NB4 (cell line): ENCODE measurements around the gene NCOA4.
"Not testable (repeated sequence)": the region's sequence is repeated elsewhere in the genome, so short reads cannot be mapped to it uniquely, and the experiment has no call there.

ENCODE experiments used
- MYC ChIP-seq: IDR thresholded peaks from 2 replicates; pipeline ENCODE4 v1.6.1; 2011; ENCODE audit warnings: low read depth, low read length
- POLR2A ChIP-seq: IDR thresholded peaks from 2 replicates; pipeline ENCODE4 v1.6.1; 2011; ENCODE audit warnings: mild to moderate bottlenecking; ENCODE audit not compliant: insufficient read length; ENCODE audit errors: extremely low read depth
- TF ChIP-seq, protein P1 (sequence below): IDR thresholded peaks from one replicate; pipeline ENCODE4 v1.5.1; 2012; ENCODE audit warnings: low read depth, low read length
- TF ChIP-seq, protein P2 (sequence below): IDR thresholded peaks from 2 replicates; pipeline ENCODE4 v1.6.1; 2011; ENCODE audit warnings: low read depth, low read length

DNA sequence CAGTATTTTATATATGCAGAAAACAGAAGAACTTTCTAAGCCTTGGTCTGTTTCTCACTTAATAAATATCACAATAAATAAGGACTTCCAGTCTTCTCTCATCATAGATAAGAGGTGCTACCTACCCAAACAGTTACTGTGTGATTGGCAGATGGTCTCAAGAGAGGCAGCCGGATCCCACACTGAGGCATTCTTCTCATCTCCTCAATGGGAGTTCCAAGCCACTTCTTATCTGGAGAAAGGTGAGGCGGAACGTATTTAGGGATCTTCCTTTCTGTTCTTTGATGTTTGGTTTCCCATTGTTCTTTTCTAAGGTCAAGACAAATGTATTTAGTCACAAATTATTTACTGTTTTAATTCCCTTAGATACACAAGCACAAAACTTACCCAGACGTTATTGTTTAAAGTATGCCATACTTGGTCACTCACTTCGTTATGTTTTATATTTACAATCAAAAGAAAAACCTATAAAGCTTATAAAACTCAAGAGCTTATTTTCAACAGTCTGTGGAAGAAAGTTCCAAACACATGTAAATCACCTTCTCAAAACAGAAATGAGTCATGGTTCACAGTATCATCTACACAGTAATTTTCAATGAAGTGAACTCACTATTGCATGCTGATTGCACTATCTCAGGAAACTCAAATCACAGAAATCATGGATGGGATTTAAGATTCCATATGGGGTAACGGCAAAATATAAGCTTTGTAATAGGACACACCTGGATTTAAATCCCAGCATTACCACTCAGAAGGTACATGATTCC lies 67.6 kb downstream of the NCOA4 start:
- TF ChIP-seq, protein P1, sequence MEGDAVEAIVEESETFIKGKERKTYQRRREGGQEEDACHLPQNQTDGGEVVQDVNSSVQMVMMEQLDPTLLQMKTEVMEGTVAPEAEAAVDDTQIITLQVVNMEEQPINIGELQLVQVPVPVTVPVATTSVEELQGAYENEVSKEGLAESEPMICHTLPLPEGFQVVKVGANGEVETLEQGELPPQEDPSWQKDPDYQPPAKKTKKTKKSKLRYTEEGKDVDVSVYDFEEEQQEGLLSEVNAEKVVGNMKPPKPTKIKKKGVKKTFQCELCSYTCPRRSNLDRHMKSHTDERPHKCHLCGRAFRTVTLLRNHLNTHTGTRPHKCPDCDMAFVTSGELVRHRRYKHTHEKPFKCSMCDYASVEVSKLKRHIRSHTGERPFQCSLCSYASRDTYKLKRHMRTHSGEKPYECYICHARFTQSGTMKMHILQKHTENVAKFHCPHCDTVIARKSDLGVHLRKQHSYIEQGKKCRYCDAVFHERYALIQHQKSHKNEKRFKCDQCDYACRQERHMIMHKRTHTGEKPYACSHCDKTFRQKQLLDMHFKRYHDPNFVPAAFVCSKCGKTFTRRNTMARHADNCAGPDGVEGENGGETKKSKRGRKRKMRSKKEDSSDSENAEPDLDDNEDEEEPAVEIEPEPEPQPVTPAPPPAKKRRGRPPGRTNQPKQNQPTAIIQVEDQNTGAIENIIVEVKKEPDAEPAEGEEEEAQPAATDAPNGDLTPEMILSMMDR, result not testable (repeated sequence)
- TF ChIP-seq POLR2A, MYC: not testable (repeated sequence)
- TF ChIP-seq, protein P2, sequence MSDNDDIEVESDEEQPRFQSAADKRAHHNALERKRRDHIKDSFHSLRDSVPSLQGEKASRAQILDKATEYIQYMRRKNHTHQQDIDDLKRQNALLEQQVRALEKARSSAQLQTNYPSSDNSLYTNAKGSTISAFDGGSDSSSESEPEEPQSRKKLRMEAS, result not testable (repeated sequence)
